ENCODE results near the gene PLXNB2.

- TF ChIP-seq CTCF (IDR thresholded peaks at IDR 0.05) (no peak), POLR2A (IDR thresholded peaks at IDR 0.05) (no peak)
These were observed 62.0 kb downstream of the PLXNB2 start for GRCh38 chr22:50245214-50246072.

Data from heart left ventricle (tissue), 13 donors.